ENCODE data around the gene PNISR. TPM values are rescaled to one million over a fixed set of nuclear protein-coding genes. Genes with fewer than 3 reads are reported as not detected.

Gene PNISR
- total and polyA plus RNA-seq, 2 of the 13 experiments (the other 11 are each of a cell fraction or from before 2014, with no cell fraction given): 43.0 to 48.0 TPM

GRCh38 chr6:99424761-99425646 lies at the start of gene PNISR (continued):
- TF ChIP-seq PATZ1 (CRISPR knock-in tag; IDR thresholded peaks at IDR 0.05) (peak; percentile 88), ZBTB21 (CRISPR knock-in tag; IDR thresholded peaks at IDR 0.05) (no peak), ZNF276 (CRISPR knock-in tag; IDR thresholded peaks at IDR 0.05; ENCODE audit: low read depth) (no peak; the same call in 1 of the 2 replicates), SIX4 (CRISPR knock-in tag; IDR thresholded peaks at IDR 0.05) (peak; percentile 41; the same call in 1 of the 2 replicates), ZNF687 (CRISPR knock-in tag; IDR thresholded peaks at IDR 0.05) (peak; percentile 41; the same call in 1 of the 2 replicates), TBL1XR1 (IDR thresholded peaks at IDR 0.05; ENCODE audit: borderline replicate concordance, low read length, partially characterized antibody) (peak; percentile 53), POLR2AphosphoS5 (IDR thresholded peaks at IDR 0.05; ENCODE audit: low read depth, low read length) (peak; percentile 91), CTCF (CRISPR knock-in tag; IDR thresholded peaks at IDR 0.05) (peak; percentile 6; the same call in 1 of the 2 replicates), ZNF782 (CRISPR knock-in tag; IDR thresholded peaks at IDR 0.05; ENCODE audit: borderline replicate concordance) (peak; percentile 50; the same call in 1 of the 2 replicates), ZNF614 (CRISPR knock-in tag; IDR thresholded peaks at IDR 0.05; ENCODE audit: borderline replicate concordance) (peak; percentile 45), ZMYM3 (CRISPR knock-in tag; IDR thresholded peaks at IDR 0.05) (no peak), ZNF572 (CRISPR knock-in tag; IDR thresholded peaks at IDR 0.05) (peak; percentile 58; the same call in 1 of the 2 replicates), ZNF703 (CRISPR knock-in tag; IDR thresholded peaks at IDR 0.05; ENCODE audit: borderline replicate concordance) (no peak), ZNF224 (CRISPR knock-in tag; IDR thresholded peaks at IDR 0.05) (peak; percentile 21; the same call in 1 of the 2 replicates), UBTF (CRISPR knock-in tag; IDR thresholded peaks at IDR 0.05) (peak; percentile 51; the same call in 1 of the 2 replicates)

All from HepG2 (cell line).